Kidney glomerular epithelial cell (primary cell): ENCODE data around the gene ZNF280C.
"Not testable (repeated sequence)": the region's sequence is repeated elsewhere in the genome, so short reads cannot be mapped to it uniquely, and the experiment has no call there.

Experiments
- DNase-seq: peaks from one replicate; lab custom pipeline; 2025; lab: John Stamatoyannopoulos, UW

Gene ZNF280C

GRCh38 chrX:130268449-130269170, at the start of gene ZNF280C:
TSS of gene ZNF280C (minus strand) at chrX:130268899. CDS start at chrX:130260449, 8,450 bp downstream.
- DNase-seq, result peak; percentile 67

- no peak for DNase-seq
Measured at GRCh38 chrX:130304587-130305368, 36.1 kb upstream of the ZNF280C start.

- DNase-seq, result no peak
Measured at GRCh38 chrX:130301977-130302376, 33.3 kb upstream of the ZNF280C start.

GRCh38 chrX:130301405-130301804, 32.7 kb upstream of the ZNF280C start:
- no peak for DNase-seq

GRCh38 chrX:130300010-130300282, 31.2 kb upstream of the ZNF280C start:
- no peak for DNase-seq

GRCh38 chrX:130299279-130300009, 30.7 kb upstream of the ZNF280C start:
- DNase-seq, result no peak

- no peak for DNase-seq
Measured at GRCh38 chrX:130296743-130297142, 28.0 kb upstream of the ZNF280C start.

- no peak for DNase-seq
Measured at GRCh38 chrX:130296297-130296678, 27.6 kb upstream of the ZNF280C start.

GRCh38 chrX:130295519-130296296, 27.0 kb upstream of the ZNF280C start:
- no peak for DNase-seq

GRCh38 chrX:130287071-130287770, 18.5 kb upstream of the ZNF280C start:
- no peak for DNase-seq

GRCh38 chrX:130285710-130286109, 17.0 kb upstream of the ZNF280C start:
- no peak for DNase-seq

- DNase-seq, result no peak
Measured at GRCh38 chrX:130285069-130285620, 16.4 kb upstream of the ZNF280C start.

- no peak for DNase-seq
Measured at GRCh38 chrX:130282151-130282550, 13.5 kb upstream of the ZNF280C start.

GRCh38 chrX:130280901-130281300, 12.2 kb upstream of the ZNF280C start:
- no peak for DNase-seq

GRCh38 chrX:130272253-130272652, 3.6 kb upstream of the ZNF280C start:
- DNase-seq, result not testable (repeated sequence)

- not testable (repeated sequence) for DNase-seq
Measured at GRCh38 chrX:130269391-130269790, 692 bp upstream of the ZNF280C start.

GRCh38 chrX:130267956-130268448, 697 bp downstream of the ZNF280C start:
- DNase-seq, result no peak

- DNase-seq, result no peak
Measured at GRCh38 chrX:130264573-130264972, 4.1 kb downstream of the ZNF280C start.

- no peak for DNase-seq
Measured at GRCh38 chrX:130263016-130263415, 5.7 kb downstream of the ZNF280C start.

GRCh38 chrX:130262231-130262630, 6.5 kb downstream of the ZNF280C start:
- DNase-seq, result no peak

GRCh38 chrX:130261296-130261893, 7.3 kb downstream of the ZNF280C start:
- DNase-seq, result no peak
